Activated CD4-positive, alpha-beta memory T cell treated with anti-CD3 and anti-CD28 coated beads, Interleukin-2, amount 10 ng/mL, durations not matched to agents 7 days and 5 days (primary cell): ENCODE measurements around the gene ZNF124. TPM values are rescaled to one million over a fixed set of nuclear protein-coding genes. Genes with fewer than 3 reads are reported as not detected.
A peak's percentile ranks its signal among the peaks of the same experiment; 100 is the strongest.
"Not testable (repeated sequence)": the region's sequence is repeated elsewhere in the genome, so short reads cannot be mapped to it uniquely, and the experiment has no call there.

Experiments used
- CTCF ChIA-PET: fragments of 350-600 bp; sonication (Branson Sonifier 250); formaldehyde crosslinking; loops from one replicate; lab custom pipeline; 2021; ENCODE audit warnings: antibody characterized with exemption, inconsistent platforms; lab: Charles Lee
- POLR2A ChIA-PET: fragments of 350-600 bp; sonication (Branson Sonifier 250); formaldehyde crosslinking; loops from one replicate; lab custom pipeline; 2021; ENCODE audit warnings: antibody characterized with exemption; lab: Charles Lee
- DNase-seq: peaks from one replicate; pipeline ENCODE4 v3.0.0-alpha.2; 2020
- H3K27ac Mint-ChIP-seq: one replicate; pipeline ENCODE4 v1.8.0; 2021; ENCODE audit warnings: mild to moderate bottlenecking, mixed read lengths
- H3K27me3 Mint-ChIP-seq: one replicate; pipeline ENCODE4 v1.8.0; 2021; ENCODE audit warnings: mixed read lengths
- H3K36me3 Mint-ChIP-seq: one replicate; pipeline ENCODE4 v1.8.0; 2021; ENCODE audit warnings: low read depth, mixed read lengths
- H3K4me1 Mint-ChIP-seq: one replicate; pipeline ENCODE4 v1.8.0; 2021; ENCODE audit warnings: mixed read lengths
- H3K4me3 Mint-ChIP-seq: one replicate; pipeline ENCODE4 v1.8.0; 2021; ENCODE audit warnings: mild to moderate bottlenecking, mixed read lengths
- H3K9me3 Mint-ChIP-seq: one replicate; pipeline ENCODE4 v1.8.0; 2021; ENCODE audit warnings: mixed read lengths
- total RNA-seq, 2 experiments: library from RNA; stranded (reverse); gene quantifications; one replicate each; pipeline ENCODE4 v1.2.3, GENCODE V29; 2021

The ZNF124 gene
- total RNA-seq, 2 experiments from 2014 or later: 12.3 to 14.6 TPM

DNA sequence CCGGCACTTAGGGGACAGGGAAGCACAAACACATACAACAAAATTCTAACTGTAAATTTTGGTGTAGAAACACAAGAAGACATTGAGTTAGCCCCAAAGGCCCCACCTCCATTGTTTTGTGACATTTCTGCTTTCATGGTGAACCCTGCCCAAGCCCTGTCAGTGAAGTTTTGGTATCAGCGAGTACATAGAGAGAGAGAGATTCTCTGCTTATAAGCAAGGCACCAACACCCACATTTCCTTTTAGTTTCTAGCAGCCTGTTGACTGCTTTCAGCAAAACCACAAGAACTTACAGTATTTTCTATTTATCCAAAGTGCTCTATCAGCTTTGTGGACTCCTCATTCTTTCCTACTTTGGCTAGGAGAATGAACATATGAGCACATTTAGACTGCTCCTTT lies 24.0 kb downstream of the ZNF124 start:
- H3K4me1 Mint-ChIP-seq: no peaks in the 10 kb centered on the region
- no peak for DNase-seq
- no peaks in the 10 kb centered on the region for H3K27me3 Mint-ChIP-seq
- H3K4me3 Mint-ChIP-seq: no peak overlapping the region
- H3K36me3 Mint-ChIP-seq: peaks cover 70% of the 10 kb centered on the region
- H3K9me3 Mint-ChIP-seq: peaks cover 56% of the 10 kb centered on the region
- ChIA-PET POLR2A (no interaction called here), CTCF (no interaction called here)
- H3K27ac Mint-ChIP-seq: no peak overlapping the region

DNA sequence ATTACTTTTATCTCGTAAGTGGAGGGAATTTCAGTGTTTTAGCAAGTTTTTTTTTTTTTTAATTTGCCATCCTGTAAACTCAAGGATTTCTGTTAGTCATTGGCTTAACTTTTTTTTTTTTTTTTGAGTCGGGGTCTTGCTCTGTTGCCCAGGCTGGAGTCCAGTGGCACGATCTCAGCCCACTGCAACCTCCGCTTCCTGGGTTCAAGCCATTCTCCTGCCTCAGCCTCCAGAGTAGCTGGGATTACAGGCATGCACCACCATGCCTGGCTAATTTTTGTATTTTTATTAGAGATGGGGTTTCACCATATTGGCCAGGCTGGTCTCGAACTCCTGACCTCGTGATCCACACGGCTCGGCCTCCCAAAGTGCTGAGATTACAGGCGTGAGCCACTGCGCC lies 24.7 kb downstream of the ZNF124 start:
- CTCF ChIA-PET: interaction anchor here (0.7 kb wide), 1 partner anchor 1258 kb away, joined by 4 read pairs; no protein-coding TSS in a partner anchor
- H3K4me1 Mint-ChIP-seq, POLR2A ChIA-PET: not testable (repeated sequence)

DNA sequence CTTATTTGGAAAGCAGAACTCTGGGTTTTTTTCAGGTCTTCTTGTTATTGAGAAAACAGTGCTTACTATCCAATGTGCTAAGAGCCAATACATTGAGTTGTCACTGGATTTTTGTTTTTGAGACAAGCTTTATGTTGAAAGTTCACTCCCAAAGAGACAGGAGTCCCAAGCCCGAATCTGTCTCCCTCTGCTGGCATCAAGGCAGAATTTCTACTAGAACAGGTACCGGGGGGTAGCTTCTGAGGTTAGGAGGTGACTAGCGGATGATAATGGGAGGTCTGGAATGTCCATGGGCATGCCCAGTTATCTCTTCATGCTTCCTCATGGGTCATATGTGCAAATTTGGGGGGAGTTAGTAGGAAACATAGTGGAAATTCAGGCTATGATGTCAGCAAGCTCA lies 25.1 kb downstream of the ZNF124 start:
- Mint-ChIP-seq H3K9me3 (peaks cover 55% of the 10 kb centered on the region), H3K4me3 (no peak overlapping the region), H3K36me3 (peaks cover 68% of the 10 kb centered on the region), H3K4me1 (no peaks in the 10 kb centered on the region), H3K27ac (no peak overlapping the region), H3K27me3 (no peaks in the 10 kb centered on the region)
- ChIA-PET POLR2A (no interaction called here), CTCF (interaction anchor here (0.7 kb wide), 1 partner anchor 1258 kb away, joined by 4 read pairs; no protein-coding TSS in a partner anchor)
- DNase-seq: no peak

More for the DNA sequence above, 24.7 kb downstream of the ZNF124 start:
- peaks cover 69% of the 10 kb centered on the region for H3K36me3 Mint-ChIP-seq
- not testable (repeated sequence) for H3K27me3 Mint-ChIP-seq, H3K27ac Mint-ChIP-seq, H3K4me3 Mint-ChIP-seq, DNase-seq
- H3K9me3 Mint-ChIP-seq: peaks cover 55% of the 10 kb centered on the region

DNA sequence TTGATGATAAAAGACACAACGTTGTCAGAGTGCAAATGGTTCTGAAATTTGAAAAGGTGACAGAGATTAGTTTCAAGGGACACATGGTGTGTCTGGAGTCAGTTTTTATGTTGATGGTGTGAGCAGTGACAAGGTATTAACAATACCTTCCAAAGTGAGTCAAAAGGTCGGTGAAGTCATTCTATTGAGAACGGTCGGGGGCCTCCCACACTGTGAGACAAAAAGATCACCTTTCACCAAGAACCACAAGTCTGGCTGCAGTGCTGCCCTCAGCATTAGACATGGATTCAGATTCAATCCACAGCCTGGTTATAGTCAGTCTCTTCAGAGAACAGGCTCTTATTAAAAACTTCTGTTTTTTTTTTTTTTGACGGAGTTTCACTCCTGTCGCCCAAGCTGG lies 26.5 kb downstream of the ZNF124 start:
- Mint-ChIP-seq H3K4me3 (no peak overlapping the region), H3K4me1 (no peaks in the 10 kb centered on the region), H3K27me3 (no peaks in the 10 kb centered on the region), H3K27ac (no peak overlapping the region), H3K9me3 (peaks cover 57% of the 10 kb centered on the region), H3K36me3 (peaks cover 70% of the 10 kb centered on the region)
- no peak for DNase-seq
- ChIA-PET POLR2A (no interaction called here), CTCF (no interaction called here)

DNA sequence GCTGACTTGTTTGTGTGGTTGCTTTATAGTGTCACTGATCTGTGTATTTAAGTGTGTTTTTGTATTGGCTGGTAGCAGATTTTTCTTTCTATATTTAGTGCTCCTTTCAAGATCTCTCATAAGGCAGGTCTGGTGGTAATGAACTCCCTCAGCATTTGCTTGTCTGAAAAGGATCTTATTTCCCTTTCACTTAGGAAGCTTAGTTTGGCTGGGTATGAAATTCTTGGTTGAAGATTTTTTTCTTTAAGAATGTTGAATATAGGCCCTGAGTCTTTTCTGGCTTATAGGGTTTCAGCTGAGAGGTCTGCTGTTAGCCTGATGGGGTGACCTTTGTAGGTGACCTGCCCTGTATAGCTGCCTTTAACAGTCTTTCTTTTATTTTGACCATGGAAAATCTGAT lies 32.3 kb downstream of the ZNF124 start:
- DNase-seq, H3K4me1 Mint-ChIP-seq, CTCF ChIA-PET, H3K4me3 Mint-ChIP-seq, H3K27me3 Mint-ChIP-seq, H3K27ac Mint-ChIP-seq: not testable (repeated sequence)
- POLR2A ChIA-PET: interaction anchor here (0.7 kb wide), 1 partner anchor 207 kb away, joined by 3 read pairs; the partner anchor contains the start of gene AHCTF1
- Mint-ChIP-seq H3K36me3 (peaks cover 67% of the 10 kb centered on the region), H3K9me3 (peaks cover 79% of the 10 kb centered on the region)

DNA sequence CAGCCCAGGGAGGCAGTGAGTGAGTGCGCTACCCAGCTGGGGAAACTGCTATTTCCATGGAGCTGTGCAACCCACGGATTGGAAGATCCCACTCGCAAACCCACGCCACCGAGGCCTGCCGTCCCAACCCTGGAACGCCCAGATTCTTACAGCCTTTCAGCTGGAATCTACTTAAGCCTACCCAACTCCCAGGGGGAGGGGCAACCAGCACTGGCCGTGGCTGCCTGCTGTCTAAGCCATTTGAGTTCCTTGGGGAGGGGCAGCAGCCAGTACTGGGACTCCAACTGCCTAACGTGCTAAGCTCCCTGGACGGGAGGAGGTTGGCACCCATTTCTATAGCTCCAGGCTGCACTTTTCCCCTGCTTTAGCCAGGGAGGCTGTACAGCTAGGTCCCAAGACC lies 40.6 kb downstream of the ZNF124 start:
- POLR2A ChIA-PET: interaction anchor here (0.5 kb wide), 1 partner anchor 268 kb away, joined by 3 read pairs; no protein-coding TSS in a partner anchor
- H3K9me3 Mint-ChIP-seq: peaks cover 43% of the 10 kb centered on the region
- H3K4me1 Mint-ChIP-seq: peaks cover 6% of the 10 kb centered on the region
- DNase-seq: no peak
- H3K27ac Mint-ChIP-seq: no peak overlapping the region
- no peaks in the 10 kb centered on the region for H3K27me3 Mint-ChIP-seq
- no peak overlapping the region for H3K4me3 Mint-ChIP-seq
- peaks cover 55% of the 10 kb centered on the region for H3K36me3 Mint-ChIP-seq
- CTCF ChIA-PET: no interaction called here

DNA sequence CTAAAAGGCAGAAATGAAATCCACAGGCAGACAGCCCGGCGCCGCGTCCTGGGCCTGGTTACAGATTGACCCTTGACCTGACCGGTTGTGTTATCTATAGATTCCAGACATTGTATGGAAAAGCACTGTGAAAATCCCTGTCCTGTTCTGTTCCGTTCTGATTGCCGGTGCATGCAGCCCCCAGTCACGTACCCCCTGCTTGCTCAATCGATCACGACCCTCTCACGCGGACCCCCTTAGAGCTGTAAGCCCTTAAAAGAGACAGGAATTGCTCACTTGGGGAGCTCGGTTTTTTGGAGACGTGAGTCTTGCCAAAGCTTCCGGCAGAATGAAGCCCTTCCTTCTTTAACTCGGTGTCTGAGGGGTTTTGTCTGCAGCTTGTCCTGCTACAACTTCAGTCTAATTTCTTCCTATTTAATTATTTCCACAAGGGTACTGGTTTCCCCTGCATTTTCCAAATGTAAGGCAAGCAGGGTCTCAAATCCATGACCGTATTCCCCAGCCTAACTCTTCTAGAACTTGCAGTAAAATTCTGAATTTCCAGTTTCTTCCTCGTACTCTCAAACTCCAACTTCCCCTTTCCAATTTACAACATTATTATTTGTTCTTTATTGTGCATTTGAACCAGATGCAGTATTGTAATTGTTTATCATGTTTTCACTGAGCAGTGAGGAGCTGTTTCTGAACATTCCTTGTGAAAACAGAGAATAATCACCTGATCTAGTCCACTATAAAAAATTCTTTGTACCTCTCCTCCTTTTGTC lies 44.1 kb downstream of the ZNF124 start:
- Mint-ChIP-seq H3K9me3 (peaks cover 16% of the 10 kb centered on the region), H3K27ac (peak overlapping the region; percentile 31), H3K36me3 (peaks cover 32% of the 10 kb centered on the region), H3K4me3 (peak overlapping the region; percentile 73)
- CTCF ChIA-PET: interaction anchor here (0.9 kb wide), 1 partner anchor 41 kb away, joined by 3 read pairs; no protein-coding TSS in a partner anchor
- not testable (repeated sequence) for DNase-seq, H3K4me1 Mint-ChIP-seq, H3K27me3 Mint-ChIP-seq
- POLR2A ChIA-PET: interaction anchor here (1.4 kb wide), 1 partner anchor 41 kb away, joined by 6 read pairs; no protein-coding TSS in a partner anchor

DNA sequence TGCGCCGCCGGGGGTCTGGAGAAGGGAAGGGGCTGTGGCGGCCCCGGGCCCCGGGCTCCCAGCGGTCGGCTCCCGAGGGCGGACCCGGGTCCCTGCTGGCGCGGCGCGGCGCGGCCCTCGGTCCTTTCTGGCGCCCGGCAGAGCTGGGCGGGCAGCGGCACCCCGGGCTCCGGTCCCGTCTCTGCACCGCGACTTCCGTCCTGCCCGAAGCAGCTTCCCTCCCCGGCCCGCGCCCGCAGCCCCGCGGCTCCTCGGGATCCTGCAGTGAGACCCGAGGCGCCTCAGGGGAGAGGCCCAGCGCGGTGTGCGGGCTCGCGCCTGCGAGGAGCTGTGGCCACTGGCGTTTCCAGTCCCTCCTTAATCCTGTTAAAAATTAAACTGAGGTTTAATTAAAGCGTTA lies 45.2 kb downstream of the ZNF124 start:
- H3K36me3 Mint-ChIP-seq: peaks cover 21% of the 10 kb centered on the region
- POLR2A ChIA-PET, H3K9me3 Mint-ChIP-seq, H3K4me3 Mint-ChIP-seq, DNase-seq, H3K27ac Mint-ChIP-seq, H3K4me1 Mint-ChIP-seq, H3K27me3 Mint-ChIP-seq, CTCF ChIA-PET: not testable (repeated sequence)

DNA sequence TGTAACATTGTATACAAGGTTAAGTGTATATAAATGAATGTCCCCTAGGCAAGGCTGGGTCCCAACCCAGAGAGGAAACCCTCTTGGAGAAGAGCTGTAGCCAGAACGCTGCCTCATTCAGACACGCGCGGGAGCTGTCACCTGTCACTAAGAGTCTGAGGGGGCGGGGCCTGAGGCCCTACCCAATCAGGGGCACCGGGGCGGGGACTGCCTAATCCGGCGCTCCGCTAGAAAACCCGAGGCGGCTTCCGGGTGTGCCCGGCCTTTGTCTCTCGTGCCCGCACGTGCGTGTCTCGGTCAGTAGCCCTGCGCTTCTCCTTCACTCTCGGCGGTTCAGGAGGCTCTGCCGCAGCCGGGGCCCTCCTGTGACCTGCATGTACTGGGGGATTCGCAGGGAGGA lies 45.7 kb downstream of the ZNF124 start:
- DNase-seq, H3K27me3 Mint-ChIP-seq, H3K4me3 Mint-ChIP-seq, H3K9me3 Mint-ChIP-seq, H3K4me1 Mint-ChIP-seq, H3K27ac Mint-ChIP-seq, CTCF ChIA-PET, POLR2A ChIA-PET: not testable (repeated sequence)
- peaks cover 18% of the 10 kb centered on the region for H3K36me3 Mint-ChIP-seq

DNA sequence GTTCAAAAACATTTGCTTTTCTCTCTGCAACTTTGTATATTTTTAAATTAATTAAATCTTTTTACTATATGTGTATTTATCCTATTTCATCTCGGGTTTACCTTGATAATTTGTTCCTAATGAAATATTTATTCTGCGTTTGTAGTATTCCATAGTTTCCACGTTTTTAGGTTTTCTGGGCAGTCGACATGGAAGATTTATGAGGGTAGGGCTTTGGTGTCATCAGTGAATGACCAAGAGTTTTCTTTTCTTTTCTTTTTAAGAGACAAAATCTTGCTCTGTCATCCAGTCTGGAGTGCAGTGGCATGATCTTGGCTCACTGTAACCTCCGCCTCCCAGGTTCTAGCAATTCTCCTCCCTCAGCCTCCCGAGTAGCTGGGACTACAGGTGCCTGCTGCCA lies 50.4 kb downstream of the ZNF124 start:
- no peaks in the 10 kb centered on the region for H3K4me1 Mint-ChIP-seq
- H3K9me3 Mint-ChIP-seq: peaks cover 4% of the 10 kb centered on the region
- CTCF ChIA-PET: no interaction called here
- no peak overlapping the region for H3K4me3 Mint-ChIP-seq
- H3K27me3 Mint-ChIP-seq: no peaks in the 10 kb centered on the region
- POLR2A ChIA-PET: no interaction called here
- H3K36me3 Mint-ChIP-seq: no peaks in the 10 kb centered on the region
- no peak overlapping the region for H3K27ac Mint-ChIP-seq
- DNase-seq: no peak

DNA sequence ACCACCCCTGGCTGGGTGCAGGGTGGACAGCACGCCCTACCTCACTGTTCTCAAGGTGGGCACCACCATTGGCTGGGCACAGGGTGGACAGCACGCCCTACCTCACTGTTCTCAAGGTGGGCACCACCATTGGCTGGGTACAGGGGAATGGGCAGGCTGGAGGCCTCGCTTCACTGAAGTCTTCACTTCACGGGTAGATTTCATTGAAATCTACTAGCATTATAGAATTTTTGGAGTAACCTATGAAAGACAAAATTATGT lies 51.5 kb downstream of the ZNF124 start:
- H3K4me1 Mint-ChIP-seq, H3K9me3 Mint-ChIP-seq, DNase-seq, POLR2A ChIA-PET, H3K27me3 Mint-ChIP-seq, H3K27ac Mint-ChIP-seq, CTCF ChIA-PET, H3K36me3 Mint-ChIP-seq, H3K4me3 Mint-ChIP-seq: not testable (repeated sequence)

DNA sequence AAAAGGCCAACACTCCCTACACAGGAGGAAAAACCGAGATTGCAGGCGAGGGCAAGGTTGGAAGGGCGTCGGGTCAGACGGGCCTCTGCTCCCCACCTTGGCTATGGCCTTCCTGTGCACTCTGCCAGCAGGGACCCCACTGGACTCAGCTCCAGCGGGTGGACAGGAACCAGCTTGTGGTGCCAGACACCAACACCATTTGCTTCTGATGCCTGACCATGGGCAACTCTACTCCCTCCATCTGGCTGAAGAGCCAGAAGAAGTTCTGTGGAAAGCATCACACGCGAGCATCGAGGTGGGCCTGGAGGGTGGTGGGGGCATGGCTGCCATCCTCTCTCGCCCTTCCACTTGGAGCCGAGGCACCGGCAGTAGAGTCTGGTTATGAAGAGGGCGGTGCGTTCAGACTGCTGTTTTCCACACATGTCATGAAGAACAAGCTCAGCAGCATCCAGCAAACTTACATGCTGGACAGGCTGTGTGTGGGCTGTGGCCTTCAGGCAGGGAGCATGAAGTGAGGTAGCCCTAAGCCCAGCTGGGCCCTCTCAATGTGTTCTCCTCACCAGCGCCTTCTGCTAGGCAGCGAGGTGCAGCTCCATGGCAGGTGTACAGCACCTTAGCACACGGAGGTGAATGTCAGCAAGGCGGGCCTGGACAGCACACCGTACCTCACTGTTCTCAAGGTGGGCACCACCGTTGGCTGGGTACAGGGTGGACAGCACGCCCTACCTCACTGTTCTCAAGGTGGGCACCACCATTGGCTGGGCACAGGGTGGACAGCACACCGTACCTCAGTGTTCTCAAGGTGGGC lies 52.0 kb downstream of the ZNF124 start:
- Mint-ChIP-seq H3K27ac (no peak overlapping the region), H3K27me3 (no peaks in the 10 kb centered on the region), H3K4me1 (no peaks in the 10 kb centered on the region), H3K36me3 (no peaks in the 10 kb centered on the region), H3K4me3 (no peak overlapping the region), H3K9me3 (peaks cover 6% of the 10 kb centered on the region)
- ChIA-PET POLR2A (no interaction called here), CTCF (no interaction called here)
- no peak for DNase-seq

DNA sequence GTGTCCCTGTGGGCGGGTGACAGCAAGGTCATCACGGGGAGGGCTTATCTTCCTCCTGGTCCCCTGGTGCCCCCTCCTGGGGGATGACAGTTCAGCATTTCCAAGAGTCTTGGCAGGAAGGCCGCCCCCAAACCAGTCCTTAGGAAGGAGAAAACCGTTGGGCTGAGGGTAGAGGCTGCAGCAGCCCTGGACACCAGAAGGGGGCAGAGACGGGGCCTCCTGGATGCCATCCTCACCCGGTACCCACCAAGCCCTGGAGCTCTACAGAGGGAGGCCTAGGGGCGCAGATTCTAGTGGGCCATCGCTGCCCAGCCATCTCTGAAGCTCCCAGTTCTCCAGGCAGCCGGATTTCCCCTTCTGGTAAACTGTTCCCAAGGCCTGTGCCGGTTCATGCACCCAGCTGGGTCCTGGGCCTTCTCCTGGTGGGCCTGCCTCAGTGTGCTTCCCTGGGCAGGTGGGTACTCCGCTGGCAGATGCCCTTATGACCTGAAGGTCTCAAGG lies 52.8 kb downstream of the ZNF124 start:
- no peaks in the 10 kb centered on the region for H3K4me1 Mint-ChIP-seq
- no peak overlapping the region for H3K27ac Mint-ChIP-seq
- no peaks in the 10 kb centered on the region for H3K36me3 Mint-ChIP-seq
- ChIA-PET POLR2A (no interaction called here), CTCF (no interaction called here)
- peaks cover 6% of the 10 kb centered on the region for H3K9me3 Mint-ChIP-seq
- no peaks in the 10 kb centered on the region for H3K27me3 Mint-ChIP-seq
- DNase-seq: no peak
- H3K4me3 Mint-ChIP-seq: no peak overlapping the region
